NCI-H748 (cell line): ENCODE results near the gene HTR3C.
A peak's percentile ranks its signal among the peaks of the same experiment; 100 is the strongest.

Source experiments
- DNase-seq: peaks from one replicate; lab custom pipeline; 2025; ENCODE audit not compliant: unreplicated experiment; lab: John Stamatoyannopoulos, UW

The HTR3C gene

GRCh38 chr3:184082465-184082864 lies 29.6 kb downstream of the HTR3C start:
- peak; percentile 27 for DNase-seq

DNA sequence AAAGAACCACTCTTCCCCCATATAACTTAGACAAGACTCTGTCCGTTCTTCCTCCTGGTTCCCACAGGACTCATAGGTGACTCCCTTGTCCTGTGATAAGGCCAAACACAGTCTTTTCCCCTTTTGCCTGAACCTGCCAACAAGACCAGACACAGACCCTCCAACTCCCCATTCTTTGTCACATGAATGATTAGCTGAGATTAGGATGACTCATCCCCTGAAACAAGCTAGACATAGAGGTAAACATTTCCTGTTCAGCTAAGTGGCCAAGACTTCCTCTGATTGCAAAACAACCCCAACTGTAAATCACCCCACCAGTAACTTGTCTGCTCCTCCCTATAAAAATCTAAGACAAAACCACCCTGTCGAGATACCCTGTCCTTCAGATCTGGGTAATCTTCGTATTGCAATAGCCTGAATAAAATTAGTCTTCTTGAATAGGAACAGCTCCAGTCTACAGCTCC lies 32.6 kb downstream of the HTR3C start:
- peak; percentile 0 for DNase-seq

GRCh38 chr3:184092199-184092598 lies 39.4 kb downstream of the HTR3C start:
- no peak for DNase-seq

DNA sequence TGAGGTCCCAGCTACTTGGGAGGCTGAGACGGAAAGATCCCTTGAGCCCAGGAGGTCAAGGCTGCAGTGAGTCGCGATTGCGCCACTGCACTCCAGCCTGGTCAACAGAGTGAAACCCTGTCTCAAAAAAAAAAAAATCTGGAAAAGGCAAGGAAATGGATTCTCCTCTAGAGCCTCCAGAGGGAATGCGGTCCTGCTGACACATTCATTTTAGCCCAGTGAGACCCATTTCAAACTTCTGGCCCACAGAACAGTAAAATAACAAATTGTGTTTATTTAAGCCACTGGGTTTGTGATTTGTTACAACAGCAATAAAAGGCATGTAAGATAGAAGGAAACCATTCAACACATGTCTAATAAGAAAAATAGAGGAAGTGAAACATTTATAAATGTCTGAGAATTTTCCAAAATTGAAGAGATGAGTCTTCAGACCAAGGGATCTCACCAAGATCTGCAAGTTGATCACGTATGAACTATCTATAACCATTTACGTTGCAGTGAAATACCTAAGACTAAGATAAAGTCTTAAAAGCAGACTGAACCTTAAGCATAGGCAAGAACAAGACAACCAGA lies 44.0 kb downstream of the HTR3C start, which contains the start of gene HTR3E:
Gene HTR3E, plus strand, starts transcription at position 254 of the 573 bp plus-strand sequence. CDS start 466 bp downstream, outside the sequence.
- DNase-seq = no peak

- DNase-seq = no peak
Measured at GRCh38 chr3:184097556-184097955, 44.7 kb downstream of the HTR3C start.

DNA sequence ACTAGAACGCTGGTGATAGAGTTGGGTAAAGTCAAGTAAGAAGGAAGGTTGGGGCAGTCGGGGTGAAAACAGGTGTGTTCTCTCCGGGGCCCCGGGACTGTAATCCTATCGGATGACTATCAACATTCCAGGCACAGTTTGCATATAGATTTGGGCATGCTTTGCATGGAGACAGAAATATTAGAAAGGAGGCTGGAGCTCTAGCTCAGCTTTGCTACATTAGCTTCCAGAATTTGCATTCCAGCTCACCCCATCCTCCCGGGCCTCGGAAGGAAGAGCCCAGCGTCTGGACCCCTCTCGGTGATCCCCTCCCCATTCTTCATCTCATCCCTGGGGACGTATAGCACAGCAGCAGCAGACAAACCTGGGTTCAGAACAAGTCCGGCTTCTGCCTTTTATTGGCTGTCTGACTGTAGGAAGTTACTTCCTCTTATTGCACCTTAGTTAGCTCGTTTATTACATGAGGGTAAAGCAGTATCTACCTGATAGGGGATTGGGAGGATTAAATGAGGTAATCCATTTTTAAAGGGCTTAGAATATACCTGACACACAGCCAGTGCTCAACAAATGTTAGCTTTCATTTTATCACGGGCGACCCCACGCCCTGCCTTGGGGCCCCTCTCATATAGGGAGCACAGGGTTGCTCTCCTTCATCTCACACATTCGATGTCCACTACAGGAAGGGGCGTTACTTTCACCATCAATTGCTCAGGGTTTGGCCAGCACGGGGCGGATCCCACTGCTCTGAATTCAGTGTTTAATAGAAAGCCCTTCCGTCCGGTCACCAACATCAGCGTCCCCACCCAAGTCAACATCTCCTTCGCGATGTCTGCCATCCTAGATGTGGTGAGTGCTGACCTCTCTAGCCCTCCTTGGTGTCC lies 47.2 kb downstream of the HTR3C start:
- DNase-seq = no peak
